Mesenchymal stem cell (in vitro differentiated cells and primary cell): ENCODE measurements around the gene GALR3.

ENCODE experiments used
- DNase-seq: peaks from one replicate; pipeline ENCODE4 v3.0.0-alpha.2; 2013
- H2AFZ ChIP-seq: one replicate; pipeline ENCODE4 v1.6.1; 2013; ENCODE audit warnings: low read depth, mild to moderate bottlenecking, control low read depth, inconsistent platforms, low read length, moderate library complexity
- H2AK5ac ChIP-seq: 2 replicates; pipeline ENCODE4 v1.6.1; 2013; ENCODE audit warnings: low read length, moderate library complexity, mild to moderate bottlenecking, inconsistent platforms; ENCODE audit not compliant: severe bottlenecking
- H2BK120ac ChIP-seq: one replicate; pipeline ENCODE4 v1.6.1; 2013; ENCODE audit warnings: low read depth, mild to moderate bottlenecking, inconsistent platforms, low read length, moderate library complexity
- H2BK12ac ChIP-seq, 2 experiments: one replicate each; pipeline ENCODE4 v1.6.1; 2013; ENCODE audit warnings: inconsistent platforms in 2 of 2, low read length in 2 of 2, mild to moderate bottlenecking in 2 of 2, moderate library complexity in 2 of 2, control low read depth in 1 of 2
- H2BK15ac ChIP-seq: one replicate; pipeline ENCODE4 v1.6.1; 2013; ENCODE audit warnings: mild to moderate bottlenecking, low read depth, inconsistent platforms; ENCODE audit not compliant: poor library complexity, severe bottlenecking
- H2BK5ac ChIP-seq: 2 replicates; pipeline ENCODE4 v1.6.1; 2013; ENCODE audit warnings: low read depth, mild to moderate bottlenecking, low read length, control low read depth, inconsistent platforms; ENCODE audit not compliant: poor library complexity, severe bottlenecking
- H3K14ac ChIP-seq, 2 experiments: one replicate each; pipeline ENCODE4 v1.6.1; 2013; ENCODE audit warnings: inconsistent platforms in 2 of 2, low read length in 2 of 2, control low read depth in 1 of 2, mild to moderate bottlenecking in 1 of 2, moderate library complexity in 1 of 2
- H3K18ac ChIP-seq, 2 experiments: one replicate each; pipeline ENCODE4 v1.6.1; 2013; ENCODE audit warnings: inconsistent platforms in 2 of 2, low read length in 2 of 2, control low read depth in 1 of 2, low read depth in 1 of 2, mild to moderate bottlenecking in 1 of 2
- H3K23ac ChIP-seq, 2 experiments: one replicate each; pipeline ENCODE4 v1.6.1; 2013; ENCODE audit warnings: inconsistent platforms in 2 of 2, low read length in 2 of 2, mild to moderate bottlenecking in 2 of 2, moderate library complexity in 2 of 2, control low read depth in 1 of 2
- H3K27ac ChIP-seq: 2 replicates; pipeline ENCODE4 v1.5.1; 2013; ENCODE audit warnings: mild to moderate bottlenecking, moderate library complexity, low read length, control low read depth, inconsistent platforms; ENCODE audit not compliant: poor library complexity, severe bottlenecking
- H3K27me3 ChIP-seq, 2 experiments: 2 replicates each; pipeline versions ENCODE4 v1.6.1 to v1.7.0; 2013; ENCODE audit warnings: low read length in 2 of 2, mild to moderate bottlenecking in 2 of 2, moderate library complexity in 2 of 2, control low read depth in 1 of 2, inconsistent platforms in 1 of 2; ENCODE audit not compliant: control insufficient read depth in 1 of 2, insufficient read depth in 1 of 2
- H3K36me3 ChIP-seq, 2 experiments: 2 replicates each; pipeline versions ENCODE4 v1.6.1 to v1.7.0; 2013; ENCODE audit warnings: low read length in 2 of 2, control low read depth in 1 of 2, inconsistent platforms in 1 of 2, low read depth in 1 of 2, mild to moderate bottlenecking in 1 of 2; ENCODE audit not compliant: insufficient read depth in 2 of 2, control insufficient read depth in 1 of 2
- H3K4ac ChIP-seq, 2 experiments: one replicate each; pipeline ENCODE4 v1.6.1; 2013; ENCODE audit warnings: inconsistent platforms in 2 of 2, low read length in 2 of 2, mild to moderate bottlenecking in 2 of 2, moderate library complexity in 2 of 2, control low read depth in 1 of 2, low read depth in 1 of 2
- H3K4me1 ChIP-seq: 2 replicates; pipeline ENCODE4 v1.6.1; 2013; ENCODE audit warnings: low read depth, low read length, control low read depth; ENCODE audit not compliant: control insufficient read depth, insufficient read depth
- H3K4me2 ChIP-seq: 2 replicates; pipeline ENCODE4 v1.6.1; 2013; ENCODE audit warnings: low read length, mild to moderate bottlenecking, inconsistent platforms; ENCODE audit not compliant: poor library complexity, severe bottlenecking
- H3K4me3 ChIP-seq, 2 experiments: 2 replicates each; pipeline versions ENCODE4 v1.5.1 to v1.7.0; 2013; ENCODE audit warnings: low read length in 2 of 2, mild to moderate bottlenecking in 2 of 2, control low read depth in 1 of 2, low read depth in 1 of 2; ENCODE audit not compliant: insufficient read depth in 1 of 2
- H3K79me1 ChIP-seq: replicated peaks from 2 replicates; pipeline ENCODE4 v1.6.1; 2013; ENCODE audit warnings: mild to moderate bottlenecking, control low read depth, low read length, inconsistent platforms; ENCODE audit not compliant: poor library complexity, severe bottlenecking
- H3K9ac ChIP-seq: 2 replicates; pipeline ENCODE4 v1.7.0; 2013; ENCODE audit warnings: mild to moderate bottlenecking, low read length, moderate library complexity
- H3K9me3 ChIP-seq: 2 replicates; pipeline ENCODE4 v1.7.0; 2013; ENCODE audit warnings: mild to moderate bottlenecking, low read length; ENCODE audit not compliant: control insufficient read depth
- H4K8ac ChIP-seq: one replicate; pipeline ENCODE4 v1.6.1; 2013; ENCODE audit warnings: inconsistent platforms, mild to moderate bottlenecking, low read length, moderate library complexity
- H4K91ac ChIP-seq: one replicate; pipeline ENCODE4 v1.6.1; 2013; ENCODE audit warnings: mild to moderate bottlenecking, low read length, inconsistent platforms
- WGBS: methylation state at CpG from one replicate; pipeline ENCODE4 v1.1.7; 2013; ENCODE audit warnings: mixed read lengths; 5-methylcytosine and 5-hydroxymethylcytosine counted together

Gene GALR3

DNA sequence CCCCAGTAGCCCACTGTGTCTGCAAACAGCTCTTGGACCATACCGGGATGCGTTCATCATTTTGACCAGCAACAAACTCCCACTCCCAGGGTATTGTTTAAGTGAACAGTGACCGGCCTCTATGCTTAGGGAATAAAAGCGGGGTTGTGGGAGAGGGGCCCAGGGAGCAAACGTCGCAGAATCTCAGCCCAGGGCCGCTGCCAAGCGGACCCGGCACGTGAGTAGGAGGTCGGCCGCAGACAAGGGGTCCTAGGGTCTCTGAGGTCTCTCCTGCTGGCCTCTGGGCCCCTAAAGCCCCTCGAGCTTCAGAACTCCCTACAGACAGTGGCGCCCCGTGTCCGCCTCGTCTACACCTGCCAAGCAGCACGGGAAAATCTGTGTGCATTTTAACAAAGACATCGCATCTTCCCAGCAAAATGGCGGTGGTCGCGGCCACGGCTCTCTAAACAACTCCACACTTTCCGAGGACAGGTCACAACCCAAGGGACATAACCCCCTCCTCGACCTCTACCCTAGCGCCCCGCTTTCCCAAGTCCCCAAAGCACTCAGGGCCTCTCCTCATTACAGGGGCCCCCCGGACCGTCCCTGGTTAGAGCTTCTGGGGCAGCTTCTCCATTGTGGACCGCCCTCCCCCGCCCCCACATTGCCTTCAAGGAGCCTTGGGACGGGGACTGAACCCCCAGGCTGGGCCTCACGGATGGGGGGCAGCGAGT lies 19.4 kb upstream of the GALR3 start:
- 40% methylated on average over 32 of the region's 34 CpGs for WGBS
- Histone ChIP-seq H2BK12ac (peak overlapping the region in 1 of 2 experiments; percentile 54), H2BK15ac (peak overlapping the region; percentile 29)

DNA sequence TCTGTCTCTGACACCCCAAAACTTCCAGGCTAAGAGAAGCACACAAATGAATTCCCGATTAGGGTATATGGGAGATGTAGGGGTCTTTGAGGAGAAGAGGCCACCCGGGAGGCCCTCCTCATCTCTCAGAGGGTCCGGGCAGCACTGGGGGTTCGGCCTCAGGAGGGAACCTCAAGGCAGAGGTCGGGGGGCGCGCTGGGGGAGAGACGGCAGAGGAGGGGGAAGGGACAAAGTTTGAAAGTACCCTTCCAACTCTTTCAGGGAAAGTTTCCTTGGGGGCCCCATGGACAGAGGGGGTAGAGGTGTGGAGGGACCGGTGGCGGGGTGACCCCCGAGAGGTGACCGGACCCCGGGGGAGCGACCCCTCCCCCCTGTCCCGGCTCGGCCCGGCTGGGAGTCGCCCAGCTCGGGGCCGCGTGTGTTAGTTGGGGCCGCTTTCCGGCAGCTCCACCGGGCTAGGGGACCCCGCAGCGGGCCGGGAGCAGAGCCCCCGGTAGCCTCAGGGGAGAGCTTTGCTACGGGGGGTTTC lies 18.8 kb upstream of the GALR3 start:
- Histone ChIP-seq H3K4me3 (peak overlapping the region; percentile 49 to 94), H2BK12ac (peak overlapping the region; percentile 54 to 73), H2AFZ (no peak overlapping the region), H3K79me1 (peaks cover 13% of the 10 kb centered on the region), H4K8ac (peak overlapping the region; percentile 99), H3K36me3 (no peaks in the 10 kb centered on the region), H3K18ac (peak overlapping the region; percentile 87 to 98), H3K27ac (no peak overlapping the region), H3K4me2 (peak overlapping the region; percentile 89), H3K9me3 (no peaks in the 10 kb centered on the region), H2BK120ac (peak overlapping the region; percentile 98), H3K4me1 (peaks cover 37% of the 10 kb centered on the region), H2AK5ac (peak overlapping the region; percentile 31), H3K4ac (peak overlapping the region; percentile 94 to 97), H3K27me3 (peaks cover 0 to 10% of the 10 kb centered on the region in 2 experiments), H3K23ac (no peak overlapping the region), H3K9ac (peak overlapping the region; percentile 91), H4K91ac (peak overlapping the region; percentile 92), H3K14ac (peak overlapping the region in 1 of 2 experiments; percentile 63), H2BK5ac (peak overlapping the region; percentile 78), H2BK15ac (peak overlapping the region; percentile 97)
- DNase-seq = no peak
- WGBS = 13% methylated on average over 19 of the region's 29 CpGs

More for the DNA sequence above, 19.4 kb upstream of the GALR3 start:
- no peak overlapping the region for H3K4me2 ChIP-seq
- no peak overlapping the region for H2BK5ac ChIP-seq
- H2AFZ ChIP-seq = peak overlapping the region; percentile 15
- peaks cover 0 to 10% of the 10 kb centered on the region in 2 experiments for H3K27me3 ChIP-seq
- peak overlapping the region; percentile 99 for H4K8ac ChIP-seq
- DNase-seq = no peak
- H3K27ac ChIP-seq = no peak overlapping the region
- peak overlapping the region; percentile 53 for H2AK5ac ChIP-seq
- H3K9ac ChIP-seq = peak overlapping the region; percentile 91
- H3K4me3 ChIP-seq = peak overlapping the region in 1 of 2 experiments; percentile 94
- peaks cover 9% of the 10 kb centered on the region for H3K79me1 ChIP-seq
- no peak overlapping the region for H3K14ac ChIP-seq
- H3K23ac ChIP-seq = peak overlapping the region in 1 of 2 experiments; percentile 47
- H3K36me3 ChIP-seq = no peaks in the 10 kb centered on the region
- H3K4ac ChIP-seq = peak overlapping the region in 1 of 2 experiments; percentile 97
- H4K91ac ChIP-seq = peak overlapping the region; percentile 47
- H3K18ac ChIP-seq = peak overlapping the region in 1 of 2 experiments; percentile 98
- no peaks in the 10 kb centered on the region for H3K9me3 ChIP-seq
- peaks cover 37% of the 10 kb centered on the region for H3K4me1 ChIP-seq
- peak overlapping the region; percentile 54 for H2BK120ac ChIP-seq

DNA sequence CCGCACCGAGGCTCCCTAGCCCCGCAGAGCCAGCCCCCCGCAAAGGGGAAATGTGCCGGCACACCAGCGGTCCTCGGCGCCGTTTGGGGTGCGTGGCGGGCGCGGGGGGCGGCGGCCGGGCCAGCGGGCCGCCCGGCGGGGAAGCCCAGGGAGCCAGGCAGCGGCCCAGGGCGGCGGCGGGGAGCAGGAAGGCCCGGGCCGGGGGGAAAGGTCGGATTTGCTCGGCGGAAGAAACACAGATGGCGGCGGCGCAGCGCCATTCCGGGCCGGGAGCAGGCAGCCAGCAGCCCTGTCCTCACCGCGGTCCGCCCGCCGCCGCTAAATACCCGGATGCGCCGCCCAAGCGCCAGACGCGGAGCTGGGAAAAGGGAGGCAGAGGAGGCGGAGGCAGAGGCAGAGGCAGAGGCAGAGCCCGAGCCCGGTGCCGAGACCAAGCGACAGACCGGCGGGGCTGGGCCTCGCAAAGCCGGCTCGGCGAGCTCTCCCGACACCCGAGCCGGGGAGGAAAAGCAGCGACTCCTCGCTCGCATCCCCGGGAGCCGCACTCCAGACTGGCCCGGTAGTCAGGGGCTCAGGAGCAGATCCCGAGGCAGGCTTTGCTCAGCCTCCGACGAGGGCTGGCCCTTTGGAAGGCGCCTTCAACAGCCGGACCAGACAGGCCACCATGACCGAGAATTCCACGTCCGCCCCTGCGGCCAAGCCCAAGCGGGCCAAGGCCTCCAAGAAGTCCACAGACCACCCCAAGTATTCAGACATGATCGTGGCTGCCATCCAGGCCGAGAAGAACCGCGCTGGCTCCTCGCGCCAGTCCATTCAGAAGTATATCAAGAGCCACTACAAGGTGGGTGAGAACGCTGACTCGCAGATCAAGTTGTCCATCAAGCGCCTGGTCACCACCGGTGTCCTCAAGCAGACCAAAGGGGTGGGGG lies 18.0 kb upstream of the GALR3 start:
- H2BK15ac ChIP-seq = peak overlapping the region; percentile 97
- H3K23ac ChIP-seq = no peak overlapping the region
- H3K4me2 ChIP-seq = peak overlapping the region; percentile 89
- H2AFZ ChIP-seq = no peak overlapping the region
- peak; percentile 81 for DNase-seq
- peak overlapping the region; percentile 78 for H2BK5ac ChIP-seq
- H3K79me1 ChIP-seq = peaks cover 13% of the 10 kb centered on the region
- peak overlapping the region; percentile 9 to 63 for H3K14ac ChIP-seq
- H3K9ac ChIP-seq = peak overlapping the region; percentile 91
- H3K27me3 ChIP-seq = peaks cover 0 to 10% of the 10 kb centered on the region in 2 experiments
- peak overlapping the region; percentile 49 to 94 for H3K4me3 ChIP-seq
- peak overlapping the region; percentile 94 to 97 for H3K4ac ChIP-seq
- peak overlapping the region; percentile 99 for H4K8ac ChIP-seq
- no peaks in the 10 kb centered on the region for H3K9me3 ChIP-seq
- peak overlapping the region; percentile 98 for H2BK120ac ChIP-seq
- H3K36me3 ChIP-seq = peaks cover 0 to 4% of the 10 kb centered on the region in 2 experiments
- no peak overlapping the region for H3K27ac ChIP-seq
- H4K91ac ChIP-seq = peak overlapping the region; percentile 92
- H3K18ac ChIP-seq = peak overlapping the region; percentile 87 to 98
- WGBS = 16% methylated on average over 74 of the region's 87 CpGs
- H3K4me1 ChIP-seq = peaks cover 37% of the 10 kb centered on the region
- peak overlapping the region; percentile 21 to 23 for H2BK12ac ChIP-seq
- H2AK5ac ChIP-seq = peak overlapping the region; percentile 96
